ENCODE measurements around the gene ALG6.

Gene ALG6

GRCh38 chr1:63323865-63324778, 43.3 kb upstream of the ALG6 start:
- no peak overlapping the region for H3K27ac ChIP-seq (ENCODE audit: low read length)
- H3K9ac ChIP-seq (ENCODE audit: low read length), result peak overlapping the region; percentile 43
- H3K9me3 ChIP-seq (ENCODE audit: control insufficient read depth, low read depth, low read length), result no peaks in the 10 kb centered on the region
- no peaks in the 10 kb centered on the region for H3K36me3 ChIP-seq (ENCODE audit: control insufficient read depth, low read depth, low read length)
- peaks cover 95% of the 10 kb centered on the region for H3K27me3 ChIP-seq (ENCODE audit: control insufficient read depth, insufficient read depth, low read length)
- H3K4me3 ChIP-seq (ENCODE audit: low read length), result peak overlapping the region; percentile 82
- H3K4me1 ChIP-seq (ENCODE audit: control insufficient read depth, low read depth, low read length), result peaks cover 38% of the 10 kb centered on the region

GRCh38 chr1:63324779-63325119, 42.7 kb upstream of the ALG6 start:
- Histone ChIP-seq H3K27ac (ENCODE audit: low read length) (no peak overlapping the region), H3K27me3 (ENCODE audit: control insufficient read depth, insufficient read depth, low read length) (peaks cover 95% of the 10 kb centered on the region), H3K9me3 (ENCODE audit: control insufficient read depth, low read depth, low read length) (no peaks in the 10 kb centered on the region), H3K4me3 (ENCODE audit: low read length) (peak overlapping the region; percentile 82), H3K9ac (ENCODE audit: low read length) (peak overlapping the region; percentile 43), H3K4me1 (ENCODE audit: control insufficient read depth, low read depth, low read length) (peaks cover 38% of the 10 kb centered on the region), H3K36me3 (ENCODE audit: control insufficient read depth, low read depth, low read length) (no peaks in the 10 kb centered on the region)

- peaks cover 38% of the 10 kb centered on the region for H3K4me1 ChIP-seq (ENCODE audit: control insufficient read depth, low read depth, low read length)
- H3K9ac ChIP-seq (ENCODE audit: low read length), result no peak overlapping the region
- H3K9me3 ChIP-seq (ENCODE audit: control insufficient read depth, low read depth, low read length), result no peaks in the 10 kb centered on the region
- peak overlapping the region; percentile 82 for H3K4me3 ChIP-seq (ENCODE audit: low read length)
- peaks cover 95% of the 10 kb centered on the region for H3K27me3 ChIP-seq (ENCODE audit: control insufficient read depth, insufficient read depth, low read length)
- no peak overlapping the region for H3K27ac ChIP-seq (ENCODE audit: low read length)
- no peaks in the 10 kb centered on the region for H3K36me3 ChIP-seq (ENCODE audit: control insufficient read depth, low read depth, low read length)
Observed at GRCh38 chr1:63325279-63325985, 42.0 kb upstream of the ALG6 start.

GRCh38 chr1:63326106-63326472, 41.3 kb upstream of the ALG6 start:
- Histone ChIP-seq H3K4me1 (ENCODE audit: control insufficient read depth, low read depth, low read length) (peaks cover 41% of the 10 kb centered on the region), H3K27me3 (ENCODE audit: control insufficient read depth, insufficient read depth, low read length) (peaks cover 95% of the 10 kb centered on the region), H3K9me3 (ENCODE audit: control insufficient read depth, low read depth, low read length) (no peaks in the 10 kb centered on the region), H3K36me3 (ENCODE audit: control insufficient read depth, low read depth, low read length) (no peaks in the 10 kb centered on the region), H3K9ac (ENCODE audit: low read length) (no peak overlapping the region), H3K27ac (ENCODE audit: low read length) (no peak overlapping the region), H3K4me3 (ENCODE audit: low read length) (peak overlapping the region; percentile 82)

GRCh38 chr1:63326473-63327380, 40.7 kb upstream of the ALG6 start:
- no peak overlapping the region for H3K27ac ChIP-seq (ENCODE audit: low read length)
- no peaks in the 10 kb centered on the region for H3K9me3 ChIP-seq (ENCODE audit: control insufficient read depth, low read depth, low read length)
- peaks cover 95% of the 10 kb centered on the region for H3K27me3 ChIP-seq (ENCODE audit: control insufficient read depth, insufficient read depth, low read length)
- no peak overlapping the region for H3K9ac ChIP-seq (ENCODE audit: low read length)
- H3K4me3 ChIP-seq (ENCODE audit: low read length), result peak overlapping the region; percentile 82
- peaks cover 46% of the 10 kb centered on the region for H3K4me1 ChIP-seq (ENCODE audit: control insufficient read depth, low read depth, low read length)
- no peaks in the 10 kb centered on the region for H3K36me3 ChIP-seq (ENCODE audit: control insufficient read depth, low read depth, low read length)

- peaks cover 54% of the 10 kb centered on the region for H3K4me1 ChIP-seq (ENCODE audit: control insufficient read depth, low read depth, low read length)
Observed at GRCh38 chr1:63327417-63328054, 39.9 kb upstream of the ALG6 start.

GRCh38 chr1:63328122-63328521, 39.3 kb upstream of the ALG6 start:
- Histone ChIP-seq H3K36me3 (ENCODE audit: control insufficient read depth, low read depth, low read length) (no peaks in the 10 kb centered on the region), H3K27ac (ENCODE audit: low read length) (no peak overlapping the region), H3K9ac (ENCODE audit: low read length) (no peak overlapping the region), H3K4me1 (ENCODE audit: control insufficient read depth, low read depth, low read length) (peaks cover 54% of the 10 kb centered on the region), H3K27me3 (ENCODE audit: control insufficient read depth, insufficient read depth, low read length) (peaks cover 97% of the 10 kb centered on the region), H3K9me3 (ENCODE audit: control insufficient read depth, low read depth, low read length) (no peaks in the 10 kb centered on the region), H3K4me3 (ENCODE audit: low read length) (no peak overlapping the region)

More at GRCh38 chr1:63327417-63328054, 39.9 kb upstream of the ALG6 start:
- H3K9me3 ChIP-seq (ENCODE audit: control insufficient read depth, low read depth, low read length), result no peaks in the 10 kb centered on the region
- H3K36me3 ChIP-seq (ENCODE audit: control insufficient read depth, low read depth, low read length), result no peaks in the 10 kb centered on the region
- H3K27ac ChIP-seq (ENCODE audit: low read length), result no peak overlapping the region
- no peak overlapping the region for H3K9ac ChIP-seq (ENCODE audit: low read length)
- H3K27me3 ChIP-seq (ENCODE audit: control insufficient read depth, insufficient read depth, low read length), result peaks cover 97% of the 10 kb centered on the region
- H3K4me3 ChIP-seq (ENCODE audit: low read length), result peak overlapping the region; percentile 82

- no peaks in the 10 kb centered on the region for H3K36me3 ChIP-seq (ENCODE audit: control insufficient read depth, low read depth, low read length)
- H3K9me3 ChIP-seq (ENCODE audit: control insufficient read depth, low read depth, low read length), result no peaks in the 10 kb centered on the region
- H3K27ac ChIP-seq (ENCODE audit: low read length), result no peak overlapping the region
- H3K27me3 ChIP-seq (ENCODE audit: control insufficient read depth, insufficient read depth, low read length), result peaks cover 96% of the 10 kb centered on the region
- H3K4me3 ChIP-seq (ENCODE audit: low read length), result peak overlapping the region; percentile 50
- no peak overlapping the region for H3K9ac ChIP-seq (ENCODE audit: low read length)
- peaks cover 54% of the 10 kb centered on the region for H3K4me1 ChIP-seq (ENCODE audit: control insufficient read depth, low read depth, low read length)
Observed at GRCh38 chr1:63328781-63329180, 38.6 kb upstream of the ALG6 start.

- no peaks in the 10 kb centered on the region for H3K36me3 ChIP-seq (ENCODE audit: control insufficient read depth, low read depth, low read length)
- peaks cover 54% of the 10 kb centered on the region for H3K4me1 ChIP-seq (ENCODE audit: control insufficient read depth, low read depth, low read length)
- peak overlapping the region; percentile 50 for H3K4me3 ChIP-seq (ENCODE audit: low read length)
- no peaks in the 10 kb centered on the region for H3K9me3 ChIP-seq (ENCODE audit: control insufficient read depth, low read depth, low read length)
- H3K9ac ChIP-seq (ENCODE audit: low read length), result peak overlapping the region; percentile 2
- H3K27ac ChIP-seq (ENCODE audit: low read length), result no peak overlapping the region
- H3K27me3 ChIP-seq (ENCODE audit: control insufficient read depth, insufficient read depth, low read length), result peaks cover 87% of the 10 kb centered on the region
Observed at GRCh38 chr1:63329621-63330330, 37.7 kb upstream of the ALG6 start.

- no peaks in the 10 kb centered on the region for H3K36me3 ChIP-seq (ENCODE audit: control insufficient read depth, low read depth, low read length)
- peaks cover 81% of the 10 kb centered on the region for H3K27me3 ChIP-seq (ENCODE audit: control insufficient read depth, insufficient read depth, low read length)
- no peak overlapping the region for H3K27ac ChIP-seq (ENCODE audit: low read length)
- peak overlapping the region; percentile 2 for H3K9ac ChIP-seq (ENCODE audit: low read length)
- H3K4me3 ChIP-seq (ENCODE audit: low read length), result peak overlapping the region; percentile 50
- H3K4me1 ChIP-seq (ENCODE audit: control insufficient read depth, low read depth, low read length), result peaks cover 51% of the 10 kb centered on the region
- H3K9me3 ChIP-seq (ENCODE audit: control insufficient read depth, low read depth, low read length), result no peaks in the 10 kb centered on the region
Observed at GRCh38 chr1:63330331-63330916, 37.0 kb upstream of the ALG6 start.

Data from iPS-18a (cell line).